ENCODE data around the gene NPW.

DNA sequence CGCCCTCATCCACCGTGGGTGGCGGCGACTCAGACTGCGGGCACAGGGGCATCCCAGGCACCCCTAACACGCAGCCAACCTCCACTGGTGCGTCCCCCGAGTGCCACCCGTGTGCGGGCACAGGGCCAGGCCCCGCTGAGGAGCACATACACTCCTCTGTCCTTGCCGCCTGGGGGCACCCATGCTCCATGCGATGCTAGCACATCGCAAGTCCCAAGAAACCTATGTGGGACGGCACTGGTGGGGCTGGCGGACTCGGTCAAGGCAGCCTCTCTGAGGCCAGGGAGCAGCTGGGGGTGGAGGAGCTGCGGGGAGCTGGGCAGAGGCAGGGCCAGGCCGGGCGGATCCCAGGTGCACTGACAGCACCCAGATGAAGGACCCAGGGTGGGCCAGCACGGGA is 13.9 kb upstream of the NPW start:
- TF ChIP-seq, protein P1, sequence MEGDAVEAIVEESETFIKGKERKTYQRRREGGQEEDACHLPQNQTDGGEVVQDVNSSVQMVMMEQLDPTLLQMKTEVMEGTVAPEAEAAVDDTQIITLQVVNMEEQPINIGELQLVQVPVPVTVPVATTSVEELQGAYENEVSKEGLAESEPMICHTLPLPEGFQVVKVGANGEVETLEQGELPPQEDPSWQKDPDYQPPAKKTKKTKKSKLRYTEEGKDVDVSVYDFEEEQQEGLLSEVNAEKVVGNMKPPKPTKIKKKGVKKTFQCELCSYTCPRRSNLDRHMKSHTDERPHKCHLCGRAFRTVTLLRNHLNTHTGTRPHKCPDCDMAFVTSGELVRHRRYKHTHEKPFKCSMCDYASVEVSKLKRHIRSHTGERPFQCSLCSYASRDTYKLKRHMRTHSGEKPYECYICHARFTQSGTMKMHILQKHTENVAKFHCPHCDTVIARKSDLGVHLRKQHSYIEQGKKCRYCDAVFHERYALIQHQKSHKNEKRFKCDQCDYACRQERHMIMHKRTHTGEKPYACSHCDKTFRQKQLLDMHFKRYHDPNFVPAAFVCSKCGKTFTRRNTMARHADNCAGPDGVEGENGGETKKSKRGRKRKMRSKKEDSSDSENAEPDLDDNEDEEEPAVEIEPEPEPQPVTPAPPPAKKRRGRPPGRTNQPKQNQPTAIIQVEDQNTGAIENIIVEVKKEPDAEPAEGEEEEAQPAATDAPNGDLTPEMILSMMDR (IDR thresholded peaks at IDR 0.05): no peak
- TF ChIP-seq POLR2A (IDR thresholded peaks at IDR 0.05): no peak

Data from esophagus squamous epithelium (tissue), 4 donors.